ENCODE data around the gene RHOB. TPM values are rescaled to one million over a fixed set of nuclear protein-coding genes. Genes with fewer than 3 reads are reported as not detected.
"Not testable (repeated sequence)": the region's sequence is repeated elsewhere in the genome, so short reads cannot be mapped to it uniquely, and the experiment has no call there.

Gene RHOB
- polyA plus RNA-seq, 3 donors from 2014 or later, result 0.91 to 4.8 (median 4.4) TPM

DNA sequence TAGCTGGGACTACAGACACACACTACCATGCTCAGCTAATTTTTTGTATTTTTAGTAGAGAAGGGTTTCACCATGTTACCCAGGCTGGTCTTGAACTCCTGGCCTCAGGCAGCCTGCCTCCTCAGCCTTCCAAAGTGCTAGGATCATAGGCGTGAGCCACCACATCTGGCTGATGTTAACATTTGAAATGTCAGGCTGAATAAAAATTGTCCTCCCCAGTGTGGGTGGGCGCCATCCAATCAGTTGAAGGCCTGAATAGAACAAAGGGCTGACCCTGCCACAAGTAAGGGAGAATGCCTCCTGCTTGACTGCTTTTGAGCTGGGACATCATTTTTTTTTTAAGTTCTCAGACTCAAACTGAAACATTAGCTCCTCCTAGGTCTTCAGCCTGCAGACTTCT, 21.0 kb upstream of the RHOB start:
- peaks cover 51 to 59% of the 10 kb centered on the region in 2 donors for H3K4me1 Mint-ChIP-seq
- peak overlapping the region; percentile 85 to 98 (median 94) for H3K27ac Mint-ChIP-seq
- no peak for DNase-seq
- peaks cover 0 to 4% (median 0%) of the 10 kb centered on the region in 3 donors for H3K36me3 Mint-ChIP-seq
- peak overlapping the region; percentile 76 to 88 (median 81) for H3K4me3 Mint-ChIP-seq
- no peaks in the 10 kb centered on the region for H3K9me3 Mint-ChIP-seq
- peaks cover 0 to 3% (median 2%) of the 10 kb centered on the region in 3 donors for H3K27me3 Mint-ChIP-seq (ENCODE audit: low read depth in 3 of 3)

DNA sequence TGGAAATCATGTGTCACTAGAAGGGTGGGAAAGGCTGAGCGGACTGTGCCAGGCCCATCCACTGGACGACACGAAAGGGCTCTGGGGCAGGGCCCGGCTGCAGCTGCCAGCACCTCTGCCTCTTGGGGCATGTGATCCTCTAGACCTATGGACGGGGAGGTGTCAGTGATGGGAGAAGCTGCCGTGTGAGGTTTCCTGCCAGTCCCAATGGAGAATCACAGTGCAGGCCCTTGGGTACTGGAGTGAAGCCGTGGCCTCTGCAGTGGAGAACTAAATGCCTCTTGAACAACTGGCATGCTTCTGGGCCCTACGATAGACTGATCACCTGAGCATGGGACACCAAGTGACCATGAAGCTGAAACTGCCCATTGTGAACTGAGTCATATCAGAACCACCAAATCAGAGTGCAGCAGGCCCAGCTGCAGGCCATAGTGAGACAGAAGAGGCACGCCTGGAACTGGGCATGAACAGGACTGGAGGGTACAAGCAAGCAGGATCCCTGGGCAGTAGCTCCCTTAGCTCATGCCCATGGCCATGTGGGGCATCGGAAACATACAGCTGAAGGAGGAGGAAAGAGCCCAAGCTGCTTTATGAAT, 18.8 kb upstream of the RHOB start:
- Mint-ChIP-seq H3K9me3 (no peaks in the 10 kb centered on the region), H3K27me3 (ENCODE audit: low read depth in 3 of 3) (peaks cover 0 to 5% (median 2%) of the 10 kb centered on the region in 3 donors), H3K36me3 (peaks cover 0 to 4% (median 0%) of the 10 kb centered on the region in 3 donors), H3K27ac (no peak overlapping the region), H3K4me3 (no peak overlapping the region), H3K4me1 (peaks cover 44 to 53% of the 10 kb centered on the region in 2 donors)
- DNase-seq, result no peak

DNA sequence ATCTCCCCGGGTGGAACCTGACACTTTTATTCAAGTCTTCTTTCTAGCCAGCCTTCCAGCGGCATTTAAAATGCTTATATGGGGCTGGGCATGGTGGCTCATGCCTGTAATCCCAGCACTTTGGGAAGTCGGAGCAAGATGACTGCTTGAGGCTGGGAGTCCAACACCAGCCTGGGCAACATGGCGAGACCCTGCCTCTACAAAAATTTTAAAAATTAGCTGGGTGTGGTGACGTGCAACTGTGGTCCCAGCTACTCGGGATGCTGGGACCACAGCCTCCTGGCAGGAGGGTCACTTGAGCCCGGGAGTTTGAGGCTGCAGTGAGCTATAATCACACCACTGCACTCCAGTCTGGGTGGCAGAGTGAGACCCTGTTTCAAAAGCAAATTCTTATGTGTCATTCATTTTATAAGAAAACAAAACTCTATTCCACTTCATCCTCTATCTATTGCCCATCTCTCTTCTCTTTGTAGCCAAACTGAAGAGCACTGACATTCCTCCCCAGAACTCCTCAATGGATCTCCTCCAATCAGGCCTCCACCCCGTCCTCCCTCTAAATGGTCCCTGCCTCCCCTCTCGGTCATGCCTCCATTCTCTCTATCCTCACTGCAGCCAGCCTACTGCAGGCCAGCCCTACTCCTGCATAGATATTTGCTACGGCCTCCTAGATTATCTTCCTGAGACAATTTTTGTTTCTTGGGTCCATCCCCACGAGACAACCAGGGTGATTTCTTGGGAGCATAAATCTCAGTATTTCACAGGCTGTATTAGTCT, 18.0 kb upstream of the RHOB start:
- Mint-ChIP-seq H3K4me3 (no peak overlapping the region), H3K36me3 (peaks cover 0 to 4% (median 0%) of the 10 kb centered on the region in 3 donors), H3K27ac (peak overlapping the region in 1 of 6 donors; percentile 47), H3K4me1 (peaks cover 35 to 45% of the 10 kb centered on the region in 2 donors), H3K27me3 (ENCODE audit: low read depth in 3 of 3) (peaks cover 0 to 5% (median 2%) of the 10 kb centered on the region in 3 donors), H3K9me3 (no peaks in the 10 kb centered on the region)
- DNase-seq, result no peak

DNA sequence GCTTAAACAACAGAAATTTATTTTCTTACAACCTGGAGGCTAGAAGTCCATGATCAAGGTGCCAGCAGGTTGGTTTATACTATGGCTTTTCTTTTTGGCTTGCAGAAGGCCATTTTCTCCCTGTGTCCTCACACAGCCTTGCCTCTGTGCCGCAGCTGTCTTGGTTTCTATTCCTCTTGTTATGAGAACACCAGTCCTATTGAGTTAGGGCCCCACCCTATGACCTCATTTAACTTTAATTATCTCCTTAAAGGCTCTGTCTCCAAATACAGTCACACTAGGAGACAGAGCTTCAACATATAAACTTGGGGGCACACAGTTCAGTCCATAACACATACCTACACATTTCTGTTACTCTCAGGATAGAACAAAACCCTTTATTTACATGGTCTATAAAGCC, 17.3 kb upstream of the RHOB start:
- Mint-ChIP-seq H3K36me3 (peaks cover 0 to 4% (median 0%) of the 10 kb centered on the region in 3 donors), H3K9me3 (no peaks in the 10 kb centered on the region), H3K27ac (peak overlapping the region in 1 of 6 donors; percentile 0), H3K4me1 (peaks cover 29 to 38% of the 10 kb centered on the region in 2 donors), H3K27me3 (ENCODE audit: low read depth in 3 of 3) (peaks cover 0 to 5% (median 2%) of the 10 kb centered on the region in 3 donors), H3K4me3 (no peak overlapping the region)
- DNase-seq, result no peak

DNA sequence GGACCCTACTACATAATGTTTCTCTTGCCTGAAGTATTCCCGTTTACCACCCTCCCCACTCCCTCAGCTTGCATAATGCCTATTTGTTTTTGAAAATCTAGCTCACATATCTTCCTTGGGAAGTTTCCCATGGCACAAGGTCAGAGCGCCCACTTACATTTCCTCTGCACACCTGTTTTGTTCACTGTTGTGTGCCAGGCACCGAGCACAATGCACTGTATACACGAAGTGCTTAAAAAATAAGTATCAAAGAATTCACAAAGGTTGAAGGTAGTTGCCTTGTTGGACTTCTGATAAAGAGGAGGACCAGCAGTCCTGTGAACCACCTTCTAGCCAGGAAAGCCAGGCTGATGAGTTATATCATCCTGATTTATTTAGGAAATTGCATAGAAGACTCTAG, 16.8 kb upstream of the RHOB start:
- H3K4me1 Mint-ChIP-seq, result peaks cover 24 to 33% of the 10 kb centered on the region in 2 donors
- peaks cover 0 to 2% (median 0%) of the 10 kb centered on the region in 3 donors for H3K27me3 Mint-ChIP-seq (ENCODE audit: low read depth in 3 of 3)
- peaks cover 0 to 4% (median 0%) of the 10 kb centered on the region in 3 donors for H3K36me3 Mint-ChIP-seq

DNA sequence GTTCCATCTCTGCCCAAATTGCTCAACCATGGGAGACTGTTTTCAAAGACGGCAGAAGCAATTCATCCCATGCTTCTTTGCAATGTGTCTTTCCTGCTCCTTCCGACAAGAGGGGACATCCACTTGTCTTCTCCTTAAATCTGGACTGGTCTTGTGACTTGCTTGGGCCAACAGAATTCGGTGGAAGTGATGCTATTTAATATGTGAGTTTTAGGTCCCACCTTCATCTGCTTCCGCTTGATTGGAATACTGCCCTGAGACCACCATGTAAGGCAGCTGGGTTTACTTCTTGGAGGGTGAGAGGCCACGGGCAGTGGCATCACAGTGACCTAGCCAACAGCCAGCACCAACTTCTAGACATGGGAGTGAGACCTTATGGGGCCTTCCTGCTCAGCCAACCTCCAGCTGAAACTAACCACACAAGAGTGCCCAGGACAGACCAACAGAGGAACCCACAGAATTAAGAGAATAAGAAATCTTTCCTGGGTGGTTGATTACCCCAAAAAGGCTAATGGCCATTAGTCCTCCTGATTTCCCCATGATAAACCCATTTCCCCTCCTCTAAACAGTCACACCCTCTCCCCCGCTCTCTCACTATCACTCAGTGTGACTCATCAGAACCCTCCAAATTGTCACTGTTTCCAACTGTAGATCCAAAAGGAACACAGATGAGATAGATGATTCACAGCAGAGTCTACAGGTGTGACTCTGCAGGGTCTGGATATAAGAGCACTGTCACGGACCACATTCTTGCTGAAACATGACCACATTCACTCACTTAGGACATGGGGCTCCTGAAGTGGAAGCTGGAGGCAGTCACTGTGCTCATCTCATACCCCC, 16.2 kb upstream of the RHOB start:
- no peak overlapping the region for H3K27ac Mint-ChIP-seq
- H3K4me3 Mint-ChIP-seq, result no peak overlapping the region
- no peak for DNase-seq
- peaks cover 17 to 27% of the 10 kb centered on the region in 2 donors for H3K4me1 Mint-ChIP-seq
- peaks cover 0 to 4% (median 0%) of the 10 kb centered on the region in 3 donors for H3K36me3 Mint-ChIP-seq
- H3K27me3 Mint-ChIP-seq (ENCODE audit: low read depth in 3 of 3), result peaks cover 0 to 3% (median 2%) of the 10 kb centered on the region in 3 donors
- no peaks in the 10 kb centered on the region for H3K9me3 Mint-ChIP-seq

More for the DNA sequence above, 16.8 kb upstream of the RHOB start:
- no peak for DNase-seq
- Mint-ChIP-seq H3K9me3 (no peaks in the 10 kb centered on the region), H3K27ac (peak overlapping the region in 1 of 6 donors; percentile 0), H3K4me3 (no peak overlapping the region)

DNA sequence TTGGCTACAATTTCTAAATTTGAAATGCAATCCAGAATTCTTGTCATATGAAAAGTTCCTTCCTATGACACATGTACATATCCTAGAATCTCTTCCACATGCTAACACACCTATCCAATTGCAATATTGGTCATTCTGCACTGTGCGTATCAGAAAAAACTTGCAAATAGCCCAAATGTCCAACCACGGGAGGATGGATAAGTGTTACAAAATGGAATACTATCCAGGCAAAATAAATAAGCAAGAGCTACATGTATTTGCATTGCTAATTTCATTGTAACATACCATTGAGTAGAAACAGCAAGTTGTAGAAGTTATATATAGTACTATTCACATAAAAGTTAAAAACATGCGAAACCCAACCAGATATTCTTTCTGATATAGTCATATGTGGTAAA, 15.6 kb upstream of the RHOB start:
- H3K4me3 Mint-ChIP-seq, result no peak overlapping the region
- peaks cover 0 to 3% (median 2%) of the 10 kb centered on the region in 3 donors for H3K27me3 Mint-ChIP-seq (ENCODE audit: low read depth in 3 of 3)

DNA sequence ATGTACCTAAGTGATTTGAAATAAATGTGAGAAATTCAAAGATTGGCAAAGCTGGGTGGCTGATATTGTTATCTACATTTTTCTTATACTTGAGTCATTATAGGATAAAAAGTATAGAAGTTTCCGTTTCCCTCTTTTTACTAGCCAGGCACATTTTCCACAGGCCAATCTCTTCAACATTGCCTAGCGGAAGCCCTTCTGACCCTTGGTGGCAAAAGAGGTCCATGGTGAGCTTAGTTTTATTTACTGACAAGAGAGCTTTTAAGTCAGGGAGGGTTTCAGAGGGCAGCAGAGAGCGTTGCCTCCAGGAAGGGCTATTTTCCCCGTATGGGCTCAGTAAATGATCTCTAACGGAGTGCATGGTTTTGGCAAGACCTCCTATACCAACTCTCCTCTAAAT, 15.1 kb upstream of the RHOB start:
- Mint-ChIP-seq H3K4me1 (peaks cover 9 to 16% of the 10 kb centered on the region in 2 donors), H3K27ac (no peak overlapping the region), H3K27me3 (ENCODE audit: low read depth in 3 of 3) (peaks cover 0 to 6% (median 2%) of the 10 kb centered on the region in 3 donors), H3K4me3 (no peak overlapping the region), H3K9me3 (no peaks in the 10 kb centered on the region), H3K36me3 (peaks cover 0 to 4% (median 0%) of the 10 kb centered on the region in 3 donors)
- DNase-seq, result no peak

More for the DNA sequence above, 15.6 kb upstream of the RHOB start:
- DNase-seq, result no peak
- peaks cover 0 to 4% (median 0%) of the 10 kb centered on the region in 3 donors for H3K36me3 Mint-ChIP-seq
- peaks cover 11 to 21% of the 10 kb centered on the region in 2 donors for H3K4me1 Mint-ChIP-seq
- H3K9me3 Mint-ChIP-seq, result no peaks in the 10 kb centered on the region
- H3K27ac Mint-ChIP-seq, result no peak overlapping the region

DNA sequence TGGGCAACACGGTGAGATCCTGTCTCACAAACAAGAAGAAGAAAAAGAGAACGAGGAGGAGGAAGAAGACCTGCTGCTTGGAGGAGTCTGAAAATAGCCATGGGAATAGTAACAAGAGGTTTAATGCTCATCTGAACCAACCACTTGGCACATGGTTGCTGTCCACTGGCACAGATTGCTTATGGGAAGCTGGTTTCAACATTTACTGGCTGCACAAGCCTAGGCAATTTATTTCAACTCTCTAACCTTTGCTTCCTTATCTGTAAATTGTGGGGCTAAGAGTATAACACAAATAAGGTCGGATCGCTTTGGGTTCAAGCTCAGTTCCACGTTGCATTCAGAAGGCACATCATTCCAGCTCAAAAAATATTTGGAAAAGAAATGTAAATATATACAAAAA, 14.2 kb upstream of the RHOB start:
- DNase-seq, result no peak
- H3K27me3 Mint-ChIP-seq (ENCODE audit: low read depth in 3 of 3), result peaks cover 0 to 6% (median 4%) of the 10 kb centered on the region in 3 donors
- no peaks in the 10 kb centered on the region for H3K9me3 Mint-ChIP-seq
- no peak overlapping the region for H3K4me3 Mint-ChIP-seq
- H3K4me1 Mint-ChIP-seq, result peaks cover 1 to 7% of the 10 kb centered on the region in 2 donors
- no peak overlapping the region for H3K27ac Mint-ChIP-seq
- no peaks in the 10 kb centered on the region for H3K36me3 Mint-ChIP-seq

DNA sequence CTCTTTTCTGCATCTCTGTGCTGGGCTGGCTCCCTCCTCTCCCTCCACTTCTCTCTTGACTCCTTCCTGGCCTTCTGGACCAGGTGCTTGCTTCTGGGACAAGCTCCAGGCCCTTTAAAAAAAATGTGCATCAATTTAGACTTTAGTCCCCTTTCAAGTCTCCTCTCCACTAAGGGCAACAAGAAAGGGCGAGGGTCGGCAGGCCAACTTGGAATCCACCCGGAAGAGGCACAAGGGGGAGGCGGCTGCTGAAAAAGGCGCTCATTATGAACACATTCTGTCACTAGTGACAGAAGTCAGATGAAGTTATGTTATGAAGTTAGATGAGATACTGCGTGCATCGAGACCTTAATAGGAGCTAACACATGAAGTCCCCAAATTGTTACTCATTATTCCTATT, 13.6 kb upstream of the RHOB start:
- Mint-ChIP-seq H3K9me3 (no peaks in the 10 kb centered on the region), H3K4me3 (no peak overlapping the region), H3K36me3 (no peaks in the 10 kb centered on the region), H3K27me3 (ENCODE audit: low read depth in 3 of 3) (peaks cover 0 to 6% (median 4%) of the 10 kb centered on the region in 3 donors), H3K27ac (peak overlapping the region in 1 of 6 donors; percentile 17), H3K4me1 (peaks cover 0 to 6% of the 10 kb centered on the region in 2 donors)
- no peak for DNase-seq

DNA sequence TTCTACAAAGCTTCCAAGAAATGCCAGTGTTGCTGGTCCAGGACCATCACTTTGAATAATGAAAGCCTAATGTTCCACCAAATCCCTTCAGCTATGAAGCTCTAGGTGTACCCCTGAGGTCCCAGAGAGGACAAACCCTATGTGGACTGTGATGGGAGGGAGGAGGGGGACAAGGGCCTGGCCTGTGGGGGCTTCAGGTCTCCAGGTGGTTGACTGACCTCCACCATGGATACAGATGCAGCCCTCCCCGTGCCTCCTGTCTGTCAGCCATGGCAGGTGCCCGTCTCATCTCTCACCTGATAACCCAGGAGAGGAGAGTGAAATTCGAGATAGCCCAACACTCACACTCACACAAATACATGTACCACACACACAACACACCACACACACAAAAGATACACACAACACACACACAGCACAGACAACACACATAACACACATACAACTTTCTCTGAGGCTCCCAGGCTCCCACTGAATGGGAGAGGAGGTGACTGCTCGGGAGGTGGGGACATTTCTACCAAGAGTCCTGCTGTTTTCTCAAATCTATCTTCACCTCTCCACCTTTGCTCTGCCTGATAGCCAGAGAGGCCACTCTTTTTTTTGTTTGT, 12.8 kb upstream of the RHOB start:
- peaks cover 0 to 6% (median 4%) of the 10 kb centered on the region in 3 donors for H3K27me3 Mint-ChIP-seq (ENCODE audit: low read depth in 3 of 3)
- DNase-seq, result no peak
- H3K4me1 Mint-ChIP-seq, result peaks cover 0 to 6% of the 10 kb centered on the region in 2 donors
- peak overlapping the region in 1 of 6 donors; percentile 29 for H3K27ac Mint-ChIP-seq
- H3K4me3 Mint-ChIP-seq, result no peak overlapping the region
- no peaks in the 10 kb centered on the region for H3K9me3 Mint-ChIP-seq
- H3K36me3 Mint-ChIP-seq, result no peaks in the 10 kb centered on the region

DNA sequence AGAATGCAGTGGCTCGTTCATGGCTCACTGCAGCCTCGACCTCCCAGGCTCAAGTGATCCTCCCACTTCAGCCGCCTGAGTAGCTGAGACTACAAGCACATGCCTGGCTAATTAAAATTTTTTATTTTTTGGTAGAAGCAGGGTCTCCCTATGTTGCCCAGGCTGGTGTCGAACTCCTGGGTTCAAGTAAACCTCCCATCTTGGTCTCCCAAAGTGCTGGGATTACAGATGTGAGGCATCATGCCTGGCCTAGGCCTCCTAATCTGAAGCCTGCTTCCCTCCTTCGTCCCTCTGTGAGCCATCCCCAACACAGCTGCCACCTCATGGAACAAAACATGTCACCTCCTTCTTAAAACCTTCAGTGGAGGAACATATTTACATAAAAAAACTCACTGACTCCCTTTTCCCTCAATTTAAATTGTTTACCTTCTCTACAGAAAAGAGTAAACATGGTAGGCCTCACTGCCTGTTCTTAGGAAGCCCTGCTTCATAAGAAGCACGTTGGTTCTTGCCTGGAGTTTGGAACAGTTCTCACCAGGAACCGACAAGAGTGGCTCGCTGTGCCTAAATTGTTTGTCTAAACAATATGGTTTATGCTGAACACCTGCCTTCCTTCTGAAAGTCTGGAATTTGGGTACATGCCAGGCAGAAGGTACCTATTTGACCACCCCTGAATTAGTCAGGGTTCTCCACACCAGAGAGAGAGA, 12.1 kb upstream of the RHOB start:
- H3K36me3 Mint-ChIP-seq, result no peaks in the 10 kb centered on the region

DNA sequence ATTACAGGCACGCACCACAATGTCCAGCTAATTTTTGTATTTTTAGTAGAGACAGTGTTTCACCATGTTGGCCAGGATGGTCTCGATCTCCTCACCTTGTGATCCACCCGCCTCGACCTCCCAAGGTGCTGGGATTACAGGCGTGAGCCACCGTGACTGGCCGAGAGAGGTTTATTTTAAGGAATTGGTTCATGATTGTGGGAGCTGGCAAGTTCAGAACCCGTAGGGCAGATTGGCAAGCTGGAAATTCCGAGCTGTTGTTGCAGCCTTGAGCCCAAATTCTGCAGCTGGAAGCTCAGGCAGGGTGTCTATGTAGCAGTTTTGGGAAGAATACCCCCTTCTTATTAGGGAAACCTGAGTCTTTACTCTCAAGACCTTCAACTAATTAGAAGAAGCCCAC, 11.4 kb upstream of the RHOB start:
- H3K4me1 Mint-ChIP-seq; H3K27ac Mint-ChIP-seq; H3K27me3 Mint-ChIP-seq (ENCODE audit: low read depth in 3 of 3); H3K36me3 Mint-ChIP-seq; DNase-seq; H3K9me3 Mint-ChIP-seq; H3K4me3 Mint-ChIP-seq: not testable (repeated sequence)

More for the DNA sequence above, 12.1 kb upstream of the RHOB start:
- peaks cover 0 to 6% (median 4%) of the 10 kb centered on the region in 3 donors for H3K27me3 Mint-ChIP-seq (ENCODE audit: low read depth in 3 of 3)
- H3K4me1 Mint-ChIP-seq, result peaks cover 1 to 4% of the 10 kb centered on the region in 2 donors
- DNase-seq, result no peak
- peak overlapping the region in 1 of 6 donors; percentile 54 for H3K27ac Mint-ChIP-seq
- no peaks in the 10 kb centered on the region for H3K9me3 Mint-ChIP-seq
- H3K4me3 Mint-ChIP-seq, result no peak overlapping the region

Data from immature natural killer cell (primary cell).